ENCODE results near the gene PHF19.

Gene PHF19

DNA sequence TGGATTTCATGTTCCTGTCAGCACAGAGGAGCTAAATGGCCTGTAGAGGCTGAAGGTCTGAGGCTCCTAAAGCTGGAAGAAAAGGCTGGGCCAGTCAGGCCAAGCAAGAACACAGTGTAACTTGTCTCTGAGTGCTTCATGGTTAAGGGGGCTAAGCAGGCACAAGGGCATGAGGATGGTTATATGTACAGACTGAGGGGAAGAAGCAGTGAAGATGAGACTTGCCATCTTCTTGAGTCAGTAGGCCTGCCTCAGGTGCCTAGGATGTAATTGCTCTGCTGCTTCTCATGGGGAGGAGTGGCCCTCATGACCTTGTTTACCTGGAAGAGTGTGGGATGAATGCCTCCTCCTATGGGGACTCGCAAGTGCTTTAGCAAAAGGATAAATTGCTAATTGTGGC lies 25.5 kb downstream of the PHF19 start:
- in situ Hi-C loops (cut with HindIII; ENCODE audit: low sequenced_read_pairs) = no loop called here
- no peak for DNase-seq (ENCODE audit: low read depth)
- no peak overlapping the region for H3K4me3 ChIP-seq (ENCODE audit: low read depth, low read length)
- TF ChIP-seq, protein P1, sequence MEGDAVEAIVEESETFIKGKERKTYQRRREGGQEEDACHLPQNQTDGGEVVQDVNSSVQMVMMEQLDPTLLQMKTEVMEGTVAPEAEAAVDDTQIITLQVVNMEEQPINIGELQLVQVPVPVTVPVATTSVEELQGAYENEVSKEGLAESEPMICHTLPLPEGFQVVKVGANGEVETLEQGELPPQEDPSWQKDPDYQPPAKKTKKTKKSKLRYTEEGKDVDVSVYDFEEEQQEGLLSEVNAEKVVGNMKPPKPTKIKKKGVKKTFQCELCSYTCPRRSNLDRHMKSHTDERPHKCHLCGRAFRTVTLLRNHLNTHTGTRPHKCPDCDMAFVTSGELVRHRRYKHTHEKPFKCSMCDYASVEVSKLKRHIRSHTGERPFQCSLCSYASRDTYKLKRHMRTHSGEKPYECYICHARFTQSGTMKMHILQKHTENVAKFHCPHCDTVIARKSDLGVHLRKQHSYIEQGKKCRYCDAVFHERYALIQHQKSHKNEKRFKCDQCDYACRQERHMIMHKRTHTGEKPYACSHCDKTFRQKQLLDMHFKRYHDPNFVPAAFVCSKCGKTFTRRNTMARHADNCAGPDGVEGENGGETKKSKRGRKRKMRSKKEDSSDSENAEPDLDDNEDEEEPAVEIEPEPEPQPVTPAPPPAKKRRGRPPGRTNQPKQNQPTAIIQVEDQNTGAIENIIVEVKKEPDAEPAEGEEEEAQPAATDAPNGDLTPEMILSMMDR (IDR thresholded peaks at IDR 0.05; ENCODE audit: low read depth, low read length, missing control alignments) = no peak

DNA sequence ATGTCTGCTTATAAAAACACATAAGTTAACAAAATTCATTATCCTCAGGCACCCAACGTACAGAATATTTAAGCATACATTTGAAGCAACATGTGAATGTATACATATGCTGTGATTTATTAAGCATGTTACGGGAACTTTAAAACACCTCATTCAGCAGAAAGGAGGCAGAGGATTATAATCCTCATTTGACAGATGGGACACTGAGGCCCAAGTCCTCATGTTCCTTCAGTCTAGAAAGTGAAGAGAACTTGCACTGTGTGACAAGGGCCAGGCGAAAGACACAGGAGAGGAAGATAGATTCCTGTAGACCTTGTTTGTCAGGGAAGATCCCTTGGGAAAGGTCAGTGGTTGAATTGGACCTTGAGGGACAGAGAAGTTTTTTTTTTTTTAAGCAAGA lies 26.7 kb downstream of the PHF19 start:
- H3K4me3 ChIP-seq (ENCODE audit: low read depth, low read length) = no peak overlapping the region
- TF ChIP-seq, protein P1 (IDR thresholded peaks at IDR 0.05; ENCODE audit: low read depth, low read length, missing control alignments) = no peak
- no peak for DNase-seq (ENCODE audit: low read depth)
- in situ Hi-C loops (cut with HindIII; ENCODE audit: low sequenced_read_pairs) = no loop called here

DNA sequence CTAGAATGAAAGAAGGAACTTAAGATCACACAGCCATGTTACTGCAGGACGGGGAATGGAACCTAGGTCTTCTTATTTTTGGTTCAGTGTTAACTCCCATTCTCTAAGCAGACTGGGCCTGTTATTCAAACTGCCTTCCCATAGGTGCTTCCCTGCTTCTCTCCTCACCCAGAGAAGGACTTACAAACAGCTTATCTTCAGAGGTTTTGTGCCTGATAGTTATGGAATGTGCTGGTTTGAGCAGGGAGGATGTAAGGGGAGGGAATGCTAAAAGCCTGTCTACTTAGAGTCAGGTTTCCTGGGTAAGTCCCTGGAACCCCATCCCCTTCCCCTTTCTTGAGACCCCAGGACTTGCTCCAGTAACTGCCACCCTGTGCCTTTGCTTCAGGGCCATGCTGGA lies 30.1 kb downstream of the PHF19 start:
- no peak overlapping the region for H3K4me3 ChIP-seq (ENCODE audit: low read depth, low read length)
- in situ Hi-C loops (cut with HindIII; ENCODE audit: low sequenced_read_pairs) = no loop called here
- TF ChIP-seq, protein P1 (IDR thresholded peaks at IDR 0.05; ENCODE audit: low read depth, low read length, missing control alignments) = no peak
- no peak for DNase-seq (ENCODE audit: low read depth)

DNA sequence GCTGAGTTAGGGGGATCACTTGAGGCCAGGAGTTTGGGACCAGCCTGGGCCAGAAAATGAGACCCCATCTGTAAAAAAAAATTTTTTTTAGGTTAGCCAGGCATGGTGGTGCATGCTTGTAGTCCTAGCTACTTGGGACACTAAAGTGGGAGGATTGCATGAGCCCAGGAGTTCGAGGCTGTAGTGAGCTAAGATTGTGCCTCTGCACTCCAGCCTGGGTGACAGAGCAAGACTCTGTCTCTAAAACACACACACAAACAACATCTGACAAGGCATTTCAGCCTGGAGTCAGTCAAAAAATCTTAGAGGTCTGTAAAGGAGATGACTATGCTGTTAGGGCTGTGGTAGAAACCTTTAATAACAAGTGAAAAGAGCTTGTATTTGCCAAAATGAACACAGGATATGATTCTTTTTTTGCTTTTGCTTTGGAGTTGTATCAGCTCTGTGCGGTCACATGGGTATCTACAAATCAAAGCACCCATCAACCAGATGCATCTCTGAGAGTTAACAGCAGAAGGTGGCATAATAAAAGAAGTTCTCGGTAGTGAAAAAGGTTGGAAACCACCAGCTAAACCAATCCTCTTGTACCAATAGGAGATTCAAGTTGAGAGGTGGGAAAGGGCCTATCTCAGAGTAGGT lies 30.6 kb downstream of the PHF19 start:
- H3K4me3 ChIP-seq (ENCODE audit: low read depth, low read length) = no peak overlapping the region
- in situ Hi-C loops (cut with HindIII; ENCODE audit: low sequenced_read_pairs) = no loop called here
- TF ChIP-seq, protein P1 (IDR thresholded peaks at IDR 0.05; ENCODE audit: low read depth, low read length, missing control alignments) = no peak
- no peak for DNase-seq (ENCODE audit: low read depth)

GRCh38 chr9:120845255-120845654 lies 31.7 kb downstream of the PHF19 start:
- H3K4me3 ChIP-seq (ENCODE audit: low read depth, low read length) = no peak overlapping the region
- in situ Hi-C loops (cut with HindIII; ENCODE audit: low sequenced_read_pairs) = no loop called here
- TF ChIP-seq, protein P1 (IDR thresholded peaks at IDR 0.05; ENCODE audit: low read depth, low read length, missing control alignments) = no peak
- DNase-seq (ENCODE audit: low read depth) = no peak

DNA sequence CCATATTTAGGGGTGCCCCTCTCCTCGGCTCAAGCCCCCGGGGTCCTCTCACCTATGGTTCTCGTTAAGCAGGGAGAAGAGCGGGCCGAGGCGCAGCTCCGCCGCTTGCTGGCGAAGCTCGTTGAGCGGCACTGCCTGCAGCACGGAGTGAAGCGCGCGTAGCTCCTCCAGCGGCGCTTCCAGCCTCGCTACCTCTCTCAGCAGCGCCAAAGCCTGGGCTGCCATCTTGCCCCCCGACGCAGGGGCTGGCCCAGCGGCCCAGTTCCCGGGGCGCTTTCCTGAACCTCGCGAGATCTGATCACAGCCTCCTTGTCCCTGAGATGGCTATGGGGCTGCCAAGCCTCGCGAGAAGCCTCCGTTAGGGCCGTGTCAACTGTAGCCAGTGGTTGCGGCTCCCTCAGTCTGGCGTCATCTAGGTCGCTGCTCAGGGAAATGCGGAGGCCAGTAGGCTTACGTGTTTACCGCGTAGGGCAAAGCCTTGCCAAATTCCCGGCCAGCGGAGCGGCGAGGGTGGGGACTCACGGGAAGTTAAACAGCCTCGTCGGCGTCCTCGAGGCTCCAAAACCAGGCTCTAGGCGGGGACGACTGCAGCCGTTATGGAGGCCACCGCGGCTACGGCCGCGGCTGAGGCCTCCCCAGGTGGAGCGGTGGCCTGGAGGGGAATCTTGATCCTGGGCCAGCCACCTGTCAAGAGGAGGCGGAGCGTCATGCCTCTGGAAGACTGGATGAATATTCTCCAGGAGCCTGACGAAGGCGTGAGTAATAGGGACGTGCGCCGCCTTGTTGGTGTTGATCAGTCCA lies 34.1 kb downstream of the PHF19 start, which contains the start of gene PSMD5:
PSMD5 (minus strand) TSS at position 238 of the 801 bp plus-strand sequence; CDS start at position 225, 13 bp downstream.
- H3K4me3 ChIP-seq (ENCODE audit: low read depth, low read length) = peak within 1 kb of the TSS; percentile 97
- peak; percentile 99 for DNase-seq (ENCODE audit: low read depth)
- TF ChIP-seq, protein P1 (IDR thresholded peaks at IDR 0.05; ENCODE audit: low read depth, low read length, missing control alignments) = no peak
- in situ Hi-C loops (cut with HindIII; ENCODE audit: low sequenced_read_pairs) = no loop called here

All from astrocyte of the cerebellum (primary cell).